WI38 (cell line): ENCODE results near the gene TENT5A.

ENCODE experiments used
- H3K4me3 ChIP-seq: 2 replicates; pipeline ENCODE4 v1.5.1; 2011; ENCODE audit warnings: low read depth, mild to moderate bottlenecking, control low read depth, low read length
- CTCF ChIP-seq: IDR thresholded peaks from 2 replicates; pipeline ENCODE4 v1.5.1; 2012; ENCODE audit warnings: low read depth, mild to moderate bottlenecking, control low read depth, low read length

Gene TENT5A

DNA sequence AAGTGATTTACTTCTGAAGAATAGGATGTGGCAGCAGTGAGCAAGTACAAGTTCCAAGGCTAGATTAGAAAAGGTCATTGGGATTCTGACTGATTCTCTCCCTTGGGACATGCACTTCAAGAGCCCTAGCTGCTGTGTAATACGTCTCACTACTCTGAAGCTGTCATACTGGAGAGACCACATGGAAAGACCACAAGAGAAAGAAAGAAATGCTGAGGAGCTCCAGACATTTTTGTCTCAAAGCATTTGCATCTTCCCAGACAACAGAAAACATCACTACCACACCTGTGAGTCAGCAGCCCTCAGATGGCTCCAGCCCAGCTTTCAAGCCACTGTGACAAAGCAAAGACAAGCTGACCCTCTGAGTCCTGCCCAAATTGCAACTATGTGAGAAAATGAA, 20.7 kb downstream of the TENT5A start:
- H3K4me3 ChIP-seq = no peak overlapping the region
- TF ChIP-seq CTCF = no peak

DNA sequence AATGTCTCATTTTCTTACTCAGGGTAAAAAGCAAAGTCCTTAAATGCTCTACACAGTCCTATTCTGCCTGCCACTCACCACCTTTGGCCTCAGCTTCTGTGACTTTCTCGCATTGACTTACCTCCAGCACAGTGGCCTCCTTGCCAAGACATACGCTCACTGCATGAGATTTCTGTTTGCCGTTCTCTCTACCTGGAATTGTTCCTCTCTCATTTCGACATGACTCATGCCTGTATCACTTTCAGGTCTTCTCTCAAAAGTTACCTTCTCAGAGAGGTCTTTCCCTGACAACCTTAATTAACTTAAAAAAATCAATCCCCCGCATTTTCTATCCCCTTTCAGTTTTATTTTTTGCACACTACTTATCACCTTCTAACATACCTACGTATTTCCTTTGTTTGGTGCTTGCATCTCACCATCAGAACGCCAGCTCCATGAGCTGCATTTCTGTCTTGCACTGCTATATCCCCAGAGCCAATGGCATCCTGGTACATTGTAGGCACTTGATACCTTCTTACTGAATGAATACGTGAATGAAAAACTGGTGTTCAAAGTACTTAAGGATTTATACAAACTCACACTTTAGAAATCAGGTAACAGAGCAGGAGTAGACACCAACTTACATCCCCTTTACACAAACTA, 24.5 kb downstream of the TENT5A start:
- no peak for TF ChIP-seq CTCF
- H3K4me3 ChIP-seq = no peak overlapping the region

DNA sequence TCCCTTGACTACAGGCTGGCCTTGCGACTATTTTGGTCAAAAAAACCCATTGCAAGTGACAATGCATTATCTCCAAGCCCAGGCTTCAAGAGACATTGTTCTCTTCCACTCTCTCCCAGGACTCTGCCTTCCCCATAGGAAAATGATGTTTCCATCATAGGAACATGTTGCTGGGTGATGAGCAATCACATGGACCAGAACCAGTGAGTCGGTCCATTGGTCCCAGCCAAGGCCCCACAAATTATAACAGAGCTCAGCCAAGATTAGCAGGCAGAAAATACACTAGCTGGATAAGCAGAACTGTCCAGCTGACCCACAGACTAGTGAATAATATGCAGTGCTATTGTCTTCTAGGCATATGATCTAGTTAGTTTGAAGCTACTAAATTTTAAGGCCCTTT, 27.4 kb downstream of the TENT5A start:
- no peak for TF ChIP-seq CTCF
- no peak overlapping the region for H3K4me3 ChIP-seq

GRCh38 chr6:81722506-81723223, 29.8 kb downstream of the TENT5A start:
- H3K4me3 ChIP-seq = no peak overlapping the region
- TF ChIP-seq CTCF = no peak

GRCh38 chr6:81720427-81720826, 32.1 kb downstream of the TENT5A start:
- no peak for TF ChIP-seq CTCF
- H3K4me3 ChIP-seq = no peak overlapping the region

DNA sequence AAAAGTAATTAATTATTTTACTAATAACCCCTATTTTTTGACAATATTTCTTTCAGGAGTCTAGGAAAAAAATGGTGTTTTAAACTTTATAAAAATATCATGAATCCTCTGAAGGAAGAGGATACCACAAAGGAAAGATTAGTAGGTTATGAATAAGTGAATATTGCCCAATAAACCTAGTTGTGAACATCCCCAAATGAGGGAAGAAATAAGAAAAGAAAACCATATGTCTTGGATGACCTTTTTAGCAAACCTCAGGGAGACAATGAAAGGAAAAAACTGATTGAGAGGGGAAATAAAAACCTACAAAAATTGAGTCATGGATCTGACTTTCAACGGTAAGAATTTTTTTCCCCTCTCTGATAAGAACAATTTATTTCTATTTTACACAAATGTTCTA, 34.4 kb downstream of the TENT5A start:
- H3K4me3 ChIP-seq = no peak overlapping the region
- TF ChIP-seq CTCF = no peak

DNA sequence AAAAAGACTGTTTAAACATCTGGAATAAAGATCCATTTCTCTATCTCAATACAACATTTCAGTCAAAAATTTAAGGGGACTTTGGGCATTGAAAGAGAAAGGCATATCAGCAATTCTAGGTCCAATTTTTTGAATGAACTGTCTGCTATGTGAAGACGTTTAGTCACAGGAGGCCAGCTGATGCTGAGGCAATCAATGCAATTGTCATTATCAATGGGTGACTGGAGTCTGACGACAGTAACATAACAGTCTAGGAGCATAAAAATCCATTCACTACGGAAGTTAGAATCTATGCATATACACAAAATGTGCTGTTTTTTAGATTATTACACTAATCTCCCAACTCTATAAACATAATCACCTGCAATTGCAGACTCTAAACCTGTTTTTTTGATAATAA, 37.8 kb downstream of the TENT5A start:
- no peak for TF ChIP-seq CTCF
- no peak overlapping the region for H3K4me3 ChIP-seq
